ENCODE data around the gene IFIT2.
A peak's percentile ranks its signal among the peaks of the same experiment; 100 is the strongest.
"Not testable (repeated sequence)": the region's sequence is repeated elsewhere in the genome, so short reads cannot be mapped to it uniquely, and the experiment has no call there.

Gene IFIT2

GRCh38 chr10:89301721-89302445, at the start of gene IFIT2:
IFIT2 (plus strand) TSS chr10:89302046; CDS start chr10:89302124, 78 bp downstream.
- peak; percentile 6 for DNase-seq (ENCODE audit: low read depth)

- DNase-seq (ENCODE audit: low read depth), result no peak
Observed at GRCh38 chr10:89252225-89252585, 49.6 kb upstream of the IFIT2 start.

GRCh38 chr10:89255091-89255579, 46.7 kb upstream of the IFIT2 start:
- DNase-seq (ENCODE audit: low read depth), result not testable (repeated sequence)

- DNase-seq (ENCODE audit: low read depth), result no peak
Observed at GRCh38 chr10:89255793-89256192, 46.1 kb upstream of the IFIT2 start.

GRCh38 chr10:89256340-89256739, 45.5 kb upstream of the IFIT2 start:
- no peak for DNase-seq (ENCODE audit: low read depth)

- DNase-seq (ENCODE audit: low read depth), result no peak
Observed at GRCh38 chr10:89256962-89257361, 44.9 kb upstream of the IFIT2 start.

GRCh38 chr10:89257581-89257980, 44.3 kb upstream of the IFIT2 start:
- DNase-seq (ENCODE audit: low read depth), result no peak

- no peak for DNase-seq (ENCODE audit: low read depth)
Observed at GRCh38 chr10:89258881-89259280, 43.0 kb upstream of the IFIT2 start.

GRCh38 chr10:89262086-89263051, 39.5 kb upstream of the IFIT2 start:
- DNase-seq (ENCODE audit: low read depth), result no peak

GRCh38 chr10:89263091-89263490, 38.8 kb upstream of the IFIT2 start:
- DNase-seq (ENCODE audit: low read depth), result no peak

- DNase-seq (ENCODE audit: low read depth), result no peak
Observed at GRCh38 chr10:89263531-89263930, 38.3 kb upstream of the IFIT2 start.

- no peak for DNase-seq (ENCODE audit: low read depth)
Observed at GRCh38 chr10:89266721-89267453, 35.0 kb upstream of the IFIT2 start.

GRCh38 chr10:89269433-89270152, 32.3 kb upstream of the IFIT2 start:
- no peak for DNase-seq (ENCODE audit: low read depth)

- no peak for DNase-seq (ENCODE audit: low read depth)
Observed at GRCh38 chr10:89270153-89270483, 31.7 kb upstream of the IFIT2 start.

- no peak for DNase-seq (ENCODE audit: low read depth)
Observed at GRCh38 chr10:89271532-89271931, 30.3 kb upstream of the IFIT2 start.

GRCh38 chr10:89273680-89274079, 28.2 kb upstream of the IFIT2 start:
- no peak for DNase-seq (ENCODE audit: low read depth)

GRCh38 chr10:89274928-89275327, 26.9 kb upstream of the IFIT2 start:
- DNase-seq (ENCODE audit: low read depth), result no peak

GRCh38 chr10:89275383-89275782, 26.5 kb upstream of the IFIT2 start:
- no peak for DNase-seq (ENCODE audit: low read depth)

GRCh38 chr10:89278034-89278535, 23.8 kb upstream of the IFIT2 start:
- no peak for DNase-seq (ENCODE audit: low read depth)

GRCh38 chr10:89278900-89279392, 22.9 kb upstream of the IFIT2 start:
- DNase-seq (ENCODE audit: low read depth), result no peak

- no peak for DNase-seq (ENCODE audit: low read depth)
Observed at GRCh38 chr10:89279421-89279869, 22.4 kb upstream of the IFIT2 start.

All from stimulated activated CD8-positive, alpha-beta memory T cell treated with anti-CD3 and anti-CD28 coated beads, Interleukin-12 subunit alpha, Interleukin-12 subunit beta, amount 100 ng/mL, for 1 hour (primary cell).